Lung (tissue), 12 donors: ENCODE data around the gene STARD13. TPM values are rescaled to one million over a fixed set of nuclear protein-coding genes. Genes with fewer than 3 reads are reported as not detected.

ENCODE experiments used
- ATAC-seq: fragments of 200-7000 bp; cut with Tn5 transposase; one replicate; pipeline ENCODE4 v1.9.1; 2020; ENCODE audit warnings: moderate number of reproducible peaks; ENCODE audit not compliant: insufficient read depth, low FRiP score
- DNase-seq, 3 donors: peaks; one replicate each; pipeline ENCODE4 v3.0.0-alpha.2; 2013 to 2017
- H3K27ac ChIP-seq, 2 donors: one replicate each; pipeline ENCODE4 v1.5.1; 2013; ENCODE audit warnings: mild to moderate bottlenecking in 2 of 2, moderate library complexity in 2 of 2, control low read depth in 1 of 2, inconsistent platforms in 1 of 2, low read depth in 1 of 2, low read length in 1 of 2
- H3K27me3 ChIP-seq, 3 donors: one replicate each; pipeline ENCODE4 v1.5.1; 2013; ENCODE audit warnings: low read length in 2 of 3; ENCODE audit not compliant: control insufficient read depth in 3 of 3, insufficient read depth in 3 of 3
- H3K36me3 ChIP-seq, 4 donors: one replicate each; pipeline ENCODE4 v1.5.1; 2013; ENCODE audit warnings: low read length in 4 of 4, mild to moderate bottlenecking in 1 of 4, moderate library complexity in 1 of 4; ENCODE audit not compliant: control insufficient read depth in 4 of 4, insufficient read depth in 4 of 4
- H3K4me1 ChIP-seq, 5 donors: one replicate each; pipeline ENCODE4 v1.5.1; 2013; ENCODE audit warnings: low read length in 5 of 5, mild to moderate bottlenecking in 2 of 5, moderate library complexity in 1 of 5; ENCODE audit not compliant: control insufficient read depth in 5 of 5, insufficient read depth in 5 of 5
- H3K4me3 ChIP-seq: one replicate; pipeline ENCODE4 v1.5.1; 2013; ENCODE audit warnings: mild to moderate bottlenecking, control low read depth, moderate library complexity
- H3K9ac ChIP-seq, 2 donors: one replicate each; pipeline ENCODE4 v1.5.1; 2013; ENCODE audit warnings: low read length in 2 of 2, control low read depth in 1 of 2; ENCODE audit not compliant: insufficient read depth in 1 of 2
- H3K9me3 ChIP-seq, 4 donors: one replicate each; pipeline ENCODE4 v1.5.1; 2013; ENCODE audit warnings: low read length in 3 of 4, mild to moderate bottlenecking in 1 of 4, moderate library complexity in 1 of 4; ENCODE audit not compliant: control insufficient read depth in 4 of 4, insufficient read depth in 3 of 4
- WGBS, 2 donors: extraction: QIAGEN DNeasy Blood & Tissue Kit; methylation state at CpG; one replicate each; pipeline ENCODE4 v1.1.7; 2013; 5-methylcytosine and 5-hydroxymethylcytosine counted together
- polyA plus RNA-seq, 2 donors: library from polyadenylated mRNA; stranded (reverse); fragments of 200-250 nt; gene quantifications; one replicate each; pipeline ENCODE4 v1.2.1, GENCODE V29; 2013
- total RNA-seq, 2 donors: library from RNA; depleted of rRNA in 1 of 2; stranded (reverse); fragments of >200 nt in 1 of 2; gene quantifications; one replicate each; pipeline ENCODE4 v1.2.1, GENCODE V29; 2014 to 2021
- TF ChIP-seq, protein P1 (sequence below): IDR thresholded peaks from 2 replicates; pipeline ENCODE4 v1.5.1; 2012; ENCODE audit warnings: mild to moderate bottlenecking; ENCODE audit errors: control extremely low read depth, extremely low read depth
- donor health status: control.
- donor health status: control.
- donor health status: Bipolar disorder and iron deficiency.
- donor health status: healthy.
- donor health status: DM: yes; HTN: yes; CAD: no.

Gene STARD13
- total and polyA plus RNA-seq, 4 donors: 7.9 to 91.6 (median 29.7) TPM

GRCh38 chr13:33079960-33080359, 205.6 kb downstream of the STARD13 start:
- Histone ChIP-seq H3K4me1 (peaks cover 0 to 4% (median 0%) of the 10 kb centered on the region in 5 donors), H3K4me3 (no peak overlapping the region), H3K9me3 (no peaks in the 10 kb centered on the region), H3K27me3 (no peaks in the 10 kb centered on the region), H3K9ac (no peak overlapping the region), H3K27ac (no peak overlapping the region), H3K36me3 (no peaks in the 10 kb centered on the region)
- TF ChIP-seq, protein P1, sequence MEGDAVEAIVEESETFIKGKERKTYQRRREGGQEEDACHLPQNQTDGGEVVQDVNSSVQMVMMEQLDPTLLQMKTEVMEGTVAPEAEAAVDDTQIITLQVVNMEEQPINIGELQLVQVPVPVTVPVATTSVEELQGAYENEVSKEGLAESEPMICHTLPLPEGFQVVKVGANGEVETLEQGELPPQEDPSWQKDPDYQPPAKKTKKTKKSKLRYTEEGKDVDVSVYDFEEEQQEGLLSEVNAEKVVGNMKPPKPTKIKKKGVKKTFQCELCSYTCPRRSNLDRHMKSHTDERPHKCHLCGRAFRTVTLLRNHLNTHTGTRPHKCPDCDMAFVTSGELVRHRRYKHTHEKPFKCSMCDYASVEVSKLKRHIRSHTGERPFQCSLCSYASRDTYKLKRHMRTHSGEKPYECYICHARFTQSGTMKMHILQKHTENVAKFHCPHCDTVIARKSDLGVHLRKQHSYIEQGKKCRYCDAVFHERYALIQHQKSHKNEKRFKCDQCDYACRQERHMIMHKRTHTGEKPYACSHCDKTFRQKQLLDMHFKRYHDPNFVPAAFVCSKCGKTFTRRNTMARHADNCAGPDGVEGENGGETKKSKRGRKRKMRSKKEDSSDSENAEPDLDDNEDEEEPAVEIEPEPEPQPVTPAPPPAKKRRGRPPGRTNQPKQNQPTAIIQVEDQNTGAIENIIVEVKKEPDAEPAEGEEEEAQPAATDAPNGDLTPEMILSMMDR: no peak
- no peak for ATAC-seq
- peak in 1 of 3 donors; percentile 18 for DNase-seq
- 23 to 43% methylated on average over 2 of the region's 2 CpGs for WGBS, 2 donors

DNA sequence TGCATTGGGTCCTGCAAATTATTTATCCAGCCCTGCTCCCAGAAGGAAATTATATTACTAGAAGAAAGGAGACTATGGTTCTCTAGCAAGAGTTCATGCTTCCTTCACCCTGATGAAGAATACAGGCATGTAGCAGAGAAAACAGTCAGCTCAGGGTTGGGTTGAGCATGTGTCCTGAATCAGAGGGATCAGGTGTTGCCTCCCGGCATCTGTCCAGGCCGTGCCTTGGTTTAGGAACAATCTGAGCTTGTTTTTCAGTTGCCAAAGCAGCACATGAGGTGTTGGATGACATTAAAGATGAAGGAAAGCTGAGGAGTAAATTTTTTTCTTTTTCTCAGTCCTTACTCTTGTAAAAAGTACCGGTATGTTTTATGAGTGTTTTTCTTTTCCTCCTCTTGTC, 207.3 kb downstream of the STARD13 start:
- no peak overlapping the region for H3K9ac ChIP-seq
- 89 to 92% methylated on average over 3 of the region's 3 CpGs for WGBS, 2 donors
- no peak overlapping the region for H3K4me3 ChIP-seq
- ATAC-seq: no peak
- H3K36me3 ChIP-seq: no peaks in the 10 kb centered on the region
- DNase-seq: no peak
- peaks cover 0 to 4% (median 0%) of the 10 kb centered on the region in 5 donors for H3K4me1 ChIP-seq
- H3K27ac ChIP-seq: no peak overlapping the region
- TF ChIP-seq, protein P1: no peak
- no peaks in the 10 kb centered on the region for H3K9me3 ChIP-seq
- H3K27me3 ChIP-seq: no peaks in the 10 kb centered on the region

- WGBS, 2 donors: 92 to 95% methylated on average over 10 of the region's 10 CpGs
- H3K27me3 ChIP-seq: no peaks in the 10 kb centered on the region
- no peaks in the 10 kb centered on the region for H3K9me3 ChIP-seq
- no peak for DNase-seq
- TF ChIP-seq, protein P1: no peak
- H3K27ac ChIP-seq: no peak overlapping the region
- no peaks in the 10 kb centered on the region for H3K36me3 ChIP-seq
- ATAC-seq: no peak
- peaks cover 0 to 4% (median 0%) of the 10 kb centered on the region in 5 donors for H3K4me1 ChIP-seq
- no peak overlapping the region for H3K4me3 ChIP-seq
- no peak overlapping the region for H3K9ac ChIP-seq
These were observed 209.3 kb downstream of the STARD13 start for GRCh38 chr13:33076001-33076992.
